ENCODE results near the gene COX5A.

GRCh38 chr15:74908635-74909034, 29.2 kb downstream of the COX5A start:
- TF ChIP-seq CTCF (IDR thresholded peaks at IDR 0.05) (no peak), EP300 (IDR thresholded peaks at IDR 0.05) (no peak), POLR2A (IDR thresholded peaks at IDR 0.05) (no peak), POLR2AphosphoS5 (IDR thresholded peaks at IDR 0.05) (no peak)
